NK-92 (cell line): ENCODE data around the gene KCTD3.

Source experiments
- DNase-seq: peaks from one replicate; lab custom pipeline; 2025; ENCODE audit not compliant: unreplicated experiment; lab: John Stamatoyannopoulos, UW

KCTD3 gene

GRCh38 chr1:215650446-215651149 lies 83.5 kb downstream of the KCTD3 start:
- DNase-seq = no peak

DNA sequence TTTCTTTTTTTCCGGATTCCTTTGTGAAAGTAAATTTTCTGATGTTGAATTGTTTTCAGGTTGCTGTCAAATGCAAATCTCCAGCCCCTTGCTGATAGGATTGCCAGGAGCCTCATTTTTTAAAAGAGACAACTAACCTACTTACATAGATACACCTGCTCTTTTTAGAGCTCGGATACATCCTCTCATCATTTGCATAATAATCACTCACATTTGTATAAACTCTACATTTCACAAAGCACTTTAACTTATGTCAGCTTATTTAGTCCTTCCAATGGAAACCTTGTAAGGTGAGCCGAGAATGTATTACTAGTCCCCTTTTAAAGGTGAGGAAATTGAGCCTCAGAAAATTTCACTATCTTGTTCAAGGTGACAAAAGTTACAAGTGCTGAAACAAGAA lies 84.8 kb downstream of the KCTD3 start:
- no peak for DNase-seq

DNA sequence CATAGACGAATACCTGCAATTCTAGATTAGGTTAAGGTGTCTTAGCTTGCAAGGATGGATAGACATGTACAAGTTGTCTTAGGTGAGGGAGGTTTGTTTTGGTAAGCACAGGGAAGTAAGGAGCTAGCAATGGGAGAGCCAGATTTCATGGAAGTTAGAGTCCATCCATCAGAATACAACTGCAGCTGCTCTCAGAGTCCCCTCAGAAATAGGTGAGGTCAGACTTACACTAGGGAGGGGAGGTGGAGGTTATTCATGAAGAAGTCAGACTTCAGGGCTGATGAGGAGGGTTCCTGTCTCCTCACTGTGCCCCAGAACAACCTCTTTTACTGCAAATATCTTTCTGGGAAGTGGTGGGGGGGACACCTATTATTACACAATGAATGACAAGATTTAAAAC lies 85.3 kb downstream of the KCTD3 start:
- DNase-seq = no peak

DNA sequence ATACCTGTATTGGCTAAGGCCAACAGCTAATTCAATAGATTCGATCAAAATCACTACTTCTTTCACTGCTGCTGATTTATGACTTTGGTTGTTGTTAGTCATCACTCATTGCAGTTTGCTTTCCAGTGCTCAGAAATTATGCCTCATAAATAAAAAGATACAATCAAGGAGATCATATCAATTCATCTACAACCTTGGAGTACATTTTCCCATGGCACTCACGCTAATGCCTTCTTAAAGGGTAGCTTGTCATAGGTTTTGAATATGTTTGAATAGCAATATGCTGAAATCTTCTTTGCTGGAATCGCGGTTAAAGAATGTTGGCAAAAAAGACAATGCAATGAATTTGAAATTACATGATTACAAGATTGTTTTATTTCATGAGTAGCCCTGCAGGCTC lies 89.9 kb downstream of the KCTD3 start:
- no peak for DNase-seq

- no peak for DNase-seq
Observed at GRCh38 chr1:215660259-215660658, 93.2 kb downstream of the KCTD3 start.

DNA sequence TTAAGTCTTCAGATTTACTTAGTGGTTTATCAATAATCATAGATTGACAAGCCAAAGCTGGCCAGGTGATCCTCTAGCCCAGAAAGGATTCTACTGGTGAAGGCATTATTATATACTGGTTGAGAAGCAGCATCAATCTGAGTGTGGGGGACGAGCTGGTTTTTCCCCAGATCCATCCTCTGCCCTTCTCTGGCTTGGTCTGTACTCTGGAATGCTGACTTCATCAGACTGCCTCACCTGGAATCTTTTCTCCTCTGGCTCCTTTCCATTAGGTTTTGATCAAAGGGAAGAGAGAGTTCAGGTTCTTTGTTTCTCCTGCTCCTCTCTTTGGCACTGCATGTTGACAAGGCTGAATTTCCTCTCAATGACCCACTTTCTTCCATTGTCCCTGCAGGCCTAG lies 93.9 kb downstream of the KCTD3 start:
- no peak for DNase-seq

GRCh38 chr1:215665215-215665614 lies 98.1 kb downstream of the KCTD3 start:
- DNase-seq = no peak

- DNase-seq = no peak
Observed at GRCh38 chr1:215667761-215668160, 100.7 kb downstream of the KCTD3 start.

GRCh38 chr1:215669806-215670491 lies 102.8 kb downstream of the KCTD3 start:
- DNase-seq = no peak
